Endodermal cell (in vitro differentiated cells): Measurements from ENCODE around the gene NECAP2. TPM values are rescaled to one million over a fixed set of nuclear protein-coding genes. Genes with fewer than 3 reads are reported as not detected.
"Not testable (repeated sequence)": the region's sequence is repeated elsewhere in the genome, so short reads cannot be mapped to it uniquely, and the experiment has no call there.

ENCODE experiments used
- DNase-seq: peaks from one replicate; pipeline ENCODE4 v3.0.0-alpha.2; 2017
- H3K27ac ChIP-seq: 2 replicates; pipeline ENCODE4 v1.5.1; 2013; ENCODE audit warnings: mild to moderate bottlenecking, low read depth, low read length, moderate library complexity
- H3K27me3 ChIP-seq: 2 replicates; pipeline ENCODE4 v1.6.1; 2013; ENCODE audit warnings: mild to moderate bottlenecking, low read length, moderate library complexity; ENCODE audit not compliant: insufficient read depth, control insufficient read depth, poor library complexity, severe bottlenecking
- H3K36me3 ChIP-seq: 2 replicates; pipeline ENCODE4 v1.7.0; 2013; ENCODE audit warnings: mild to moderate bottlenecking, low read length, moderate library complexity; ENCODE audit not compliant: control insufficient read depth, insufficient read depth
- H3K4me1 ChIP-seq: one replicate; pipeline ENCODE4 v1.7.0; 2013; ENCODE audit warnings: low read length; ENCODE audit not compliant: control insufficient read depth, insufficient read depth
- H3K4me3 ChIP-seq: 2 replicates; pipeline ENCODE4 v1.5.1; 2013; ENCODE audit warnings: mild to moderate bottlenecking, low read length, moderate library complexity
- H3K9ac ChIP-seq: 2 replicates; pipeline ENCODE4 v1.6.1; 2013; ENCODE audit warnings: mild to moderate bottlenecking, low read length, moderate library complexity; ENCODE audit not compliant: poor library complexity, severe bottlenecking; ENCODE audit errors: extremely low read depth
- H3K9me3 ChIP-seq: 2 replicates; pipeline ENCODE4 v1.6.1; 2013; ENCODE audit warnings: mild to moderate bottlenecking, low read length, moderate library complexity; ENCODE audit not compliant: control insufficient read depth
- H3K27ac Mint-ChIP-seq: 2 replicates; pipeline ENCODE4 v1.8.0; 2020; ENCODE audit warnings: mixed read lengths
- H3K27me3 Mint-ChIP-seq: 2 replicates; pipeline ENCODE4 v1.8.0; 2021; ENCODE audit warnings: mild to moderate bottlenecking, mixed read lengths; ENCODE audit not compliant: insufficient read depth
- H3K36me3 Mint-ChIP-seq: 2 replicates; pipeline ENCODE4 v1.8.0; 2020; ENCODE audit warnings: low read depth, mixed read lengths
- H3K4me1 Mint-ChIP-seq: 2 replicates; pipeline ENCODE4 v1.8.0; 2020; ENCODE audit warnings: mixed read lengths
- H3K4me3 Mint-ChIP-seq: 2 replicates; pipeline ENCODE4 v1.8.0; 2020; ENCODE audit warnings: mild to moderate bottlenecking, moderate library complexity, mixed read lengths
- H3K9me3 Mint-ChIP-seq: 2 replicates; pipeline ENCODE4 v1.8.0; 2020; ENCODE audit warnings: mild to moderate bottlenecking, mixed read lengths
- WGBS, 2 experiments: methylation state at CpG; one replicate each; pipeline versions ENCODE4 v1.1.5 to v1.1.7; 2013; ENCODE audit warnings: missing lambda C conversion rate in 2 of 2, mixed read lengths in 1 of 2; ENCODE audit not compliant: insufficient coverage in 1 of 2, insufficient read length in 1 of 2; 5-methylcytosine and 5-hydroxymethylcytosine counted together
- total RNA-seq, 2 donors: library from RNA; stranded (reverse); fragmentation: NEBNext Ultra II Directional in 1 of 2; extraction: Animal tissue kit (Norgen Biotek cat#: 25700) in 1 of 2; gene quantifications; 2 replicates in 1 of 2; 3 replicates in 1 of 2; pipeline ENCODE4 v1.2.1, GENCODE V29; 2021
- TF ChIP-seq, protein P1 (sequence below): fragments of 200-600 bp; sonication (generic); conservative IDR thresholded peaks from 2 replicates; pipeline ENCODE4 v1.5.0; 2021; ENCODE audit warnings: antibody characterized with exemption, mild to moderate bottlenecking

NECAP2 gene
- total RNA-seq, 2 donors from 2014 or later, result 43.9 to 45.8 TPM

- no peak for DNase-seq
- H3K4me3 ChIP-seq, result no peak overlapping the region
- Mint-ChIP-seq H3K4me1 (no peaks in the 10 kb centered on the region), H3K4me3 (no peak overlapping the region), H3K27ac (no peak overlapping the region), H3K36me3 (peaks cover 69% of the 10 kb centered on the region), H3K27me3 (no peaks in the 10 kb centered on the region), H3K9me3 (no peaks in the 10 kb centered on the region)
- H3K9me3 ChIP-seq, result no peaks in the 10 kb centered on the region
- 96 to 100% methylated on average over 2 to 5 of the region's 5 CpGs for WGBS, 2 experiments
- peaks cover 67% of the 10 kb centered on the region for H3K36me3 ChIP-seq
- H3K4me1 ChIP-seq, result no peaks in the 10 kb centered on the region
- TF ChIP-seq, protein P1, sequence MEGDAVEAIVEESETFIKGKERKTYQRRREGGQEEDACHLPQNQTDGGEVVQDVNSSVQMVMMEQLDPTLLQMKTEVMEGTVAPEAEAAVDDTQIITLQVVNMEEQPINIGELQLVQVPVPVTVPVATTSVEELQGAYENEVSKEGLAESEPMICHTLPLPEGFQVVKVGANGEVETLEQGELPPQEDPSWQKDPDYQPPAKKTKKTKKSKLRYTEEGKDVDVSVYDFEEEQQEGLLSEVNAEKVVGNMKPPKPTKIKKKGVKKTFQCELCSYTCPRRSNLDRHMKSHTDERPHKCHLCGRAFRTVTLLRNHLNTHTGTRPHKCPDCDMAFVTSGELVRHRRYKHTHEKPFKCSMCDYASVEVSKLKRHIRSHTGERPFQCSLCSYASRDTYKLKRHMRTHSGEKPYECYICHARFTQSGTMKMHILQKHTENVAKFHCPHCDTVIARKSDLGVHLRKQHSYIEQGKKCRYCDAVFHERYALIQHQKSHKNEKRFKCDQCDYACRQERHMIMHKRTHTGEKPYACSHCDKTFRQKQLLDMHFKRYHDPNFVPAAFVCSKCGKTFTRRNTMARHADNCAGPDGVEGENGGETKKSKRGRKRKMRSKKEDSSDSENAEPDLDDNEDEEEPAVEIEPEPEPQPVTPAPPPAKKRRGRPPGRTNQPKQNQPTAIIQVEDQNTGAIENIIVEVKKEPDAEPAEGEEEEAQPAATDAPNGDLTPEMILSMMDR, result no peak
- no peak overlapping the region for H3K9ac ChIP-seq
- no peaks in the 10 kb centered on the region for H3K27me3 ChIP-seq
- no peak overlapping the region for H3K27ac ChIP-seq
These were observed 9.1 kb downstream of the NECAP2 start for GRCh38 chr1:16449666-16450065.

GRCh38 chr1:16450863-16451481, 10.4 kb downstream of the NECAP2 start:
- Mint-ChIP-seq H3K27me3 (no peaks in the 10 kb centered on the region), H3K4me3 (no peak overlapping the region), H3K4me1 (no peaks in the 10 kb centered on the region), H3K9me3 (no peaks in the 10 kb centered on the region), H3K27ac (no peak overlapping the region), H3K36me3 (peaks cover 77% of the 10 kb centered on the region)
- H3K27ac ChIP-seq, result no peak overlapping the region
- no peaks in the 10 kb centered on the region for H3K27me3 ChIP-seq
- H3K36me3 ChIP-seq, result peaks cover 69% of the 10 kb centered on the region
- H3K9me3 ChIP-seq, result no peaks in the 10 kb centered on the region
- H3K4me1 ChIP-seq, result no peaks in the 10 kb centered on the region
- WGBS, 2 experiments, result 0 to 77% methylated on average over 1 to 6 of the region's 6 CpGs
- no peak overlapping the region for H3K4me3 ChIP-seq
- no peak overlapping the region for H3K9ac ChIP-seq
- DNase-seq, result no peak
- TF ChIP-seq, protein P1, result no peak

- no peaks in the 10 kb centered on the region for H3K4me1 ChIP-seq
- 95 to 98% methylated on average over 8 to 13 of the region's 13 CpGs for WGBS, 2 experiments
- Mint-ChIP-seq H3K27ac (no peak overlapping the region), H3K4me1 (no peaks in the 10 kb centered on the region), H3K4me3 (no peak overlapping the region), H3K27me3 (no peaks in the 10 kb centered on the region), H3K9me3 (no peaks in the 10 kb centered on the region), H3K36me3 (peaks cover 80% of the 10 kb centered on the region)
- no peak for DNase-seq
- no peak overlapping the region for H3K9ac ChIP-seq
- H3K27me3 ChIP-seq, result no peaks in the 10 kb centered on the region
- H3K4me3 ChIP-seq, result no peak overlapping the region
- H3K9me3 ChIP-seq, result no peaks in the 10 kb centered on the region
- TF ChIP-seq, protein P1, result no peak
- no peak overlapping the region for H3K27ac ChIP-seq
- peaks cover 78% of the 10 kb centered on the region for H3K36me3 ChIP-seq
These were observed 11.5 kb downstream of the NECAP2 start for GRCh38 chr1:16451841-16452528.

- H3K36me3 ChIP-seq, result peaks cover 81% of the 10 kb centered on the region
- not testable (repeated sequence) for H3K4me3 ChIP-seq, H3K4me1 Mint-ChIP-seq, H3K9ac ChIP-seq, H3K27me3 ChIP-seq, H3K9me3 Mint-ChIP-seq, H3K27ac ChIP-seq, H3K4me3 Mint-ChIP-seq, H3K4me1 ChIP-seq, DNase-seq, H3K9me3 ChIP-seq, H3K27ac Mint-ChIP-seq, H3K27me3 Mint-ChIP-seq
- WGBS, 2 experiments, result 88 to 100% methylated on average over 1 to 3 of the region's 3 CpGs
- H3K36me3 Mint-ChIP-seq, result peaks cover 75% of the 10 kb centered on the region
These were observed 14.4 kb downstream of the NECAP2 start for GRCh38 chr1:16454909-16455308.

DNA sequence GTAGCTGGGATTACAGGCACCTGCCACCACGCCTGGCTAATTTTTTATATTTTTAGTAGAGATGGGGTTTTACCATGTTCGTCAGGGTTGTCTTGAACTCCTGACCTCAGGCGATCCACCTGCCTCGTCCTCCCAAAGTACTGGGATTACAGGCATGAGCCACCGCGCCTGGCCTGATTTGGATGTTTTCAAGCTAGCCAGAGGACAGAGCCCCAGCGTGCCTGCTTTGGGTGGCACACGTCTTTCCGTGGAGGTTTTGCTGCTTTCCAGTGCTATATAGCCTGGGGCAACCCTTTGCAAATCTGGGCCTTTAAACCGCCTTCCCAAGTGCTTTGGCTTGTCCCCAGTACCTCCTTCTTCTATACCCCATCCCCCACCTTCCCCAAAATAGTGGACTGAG, 15.6 kb downstream of the NECAP2 start:
- not testable (repeated sequence) for H3K27ac Mint-ChIP-seq, H3K4me3 ChIP-seq, H3K4me1 Mint-ChIP-seq, H3K4me3 Mint-ChIP-seq, H3K4me1 ChIP-seq, H3K9me3 ChIP-seq, H3K27me3 ChIP-seq, H3K27ac ChIP-seq, H3K9ac ChIP-seq, H3K9me3 Mint-ChIP-seq, H3K27me3 Mint-ChIP-seq, DNase-seq
- 94 to 97% methylated on average over 9 to 10 of the region's 10 CpGs for WGBS, 2 experiments
- H3K36me3 ChIP-seq, result peaks cover 79% of the 10 kb centered on the region
- peaks cover 74% of the 10 kb centered on the region for H3K36me3 Mint-ChIP-seq
